HCT116 (cell line): ENCODE measurements around the gene SAMD13. TPM values are rescaled to one million over a fixed set of nuclear protein-coding genes. Genes with fewer than 3 reads are reported as not detected.

ENCODE experiments used
- ATAC-seq: fragments of 200-7000 bp; cut with Tn5 transposase; 2 replicates; pipeline ENCODE4 v1.9.1; 2020; ENCODE audit warnings: mild to moderate bottlenecking, moderate library complexity
- BruUV-seq: library from RNA; stranded (reverse); fragments of 400-500 nt; replicated peaks from 2 replicates; lab custom pipeline; 2021; lab: Mats Ljungman, UMichigan
- CTCF ChIA-PET: fragments of 300-600 bp; sonication (Branson Sonifier 250); formaldehyde crosslinking; loops from one replicate; lab custom pipeline; 2021; ENCODE audit warnings: antibody characterized with exemption; lab: Charles Lee
- POLR2A ChIA-PET: fragments of 300-600, 350-600 bp; sonication (Branson Sonifier 250); formaldehyde crosslinking; loops from one replicate; lab custom pipeline; 2021; ENCODE audit warnings: antibody characterized with exemption; lab: Charles Lee
- RAD21 ChIA-PET, 2 experiments: fragments of 300-600 bp; sonication (Branson Sonifier 250); formaldehyde crosslinking; loops; one replicate each; lab custom pipeline; 2023; ENCODE audit warnings: low total read pairs in 2 of 2; ENCODE audit not compliant: uncharacterized antibody in 2 of 2, unreplicated experiment in 2 of 2, low non-redundant PET in 1 of 2; lab: Charles Lee
- DNase-seq: peaks from one replicate; pipeline ENCODE4 v3.0.0-alpha.2; 2010; ENCODE audit warnings: low read depth, low spot score
- H2AFZ ChIP-seq: fragments of 200-600 bp; shearing (Covaris generic), sonication (generic); 2 replicates; pipeline ENCODE4 v1.6.1; 2017; ENCODE audit warnings: low read depth, mixed run types, mixed read lengths, antibody characterized with exemption, low read length; ENCODE audit not compliant: poor library complexity, severe bottlenecking
- H3K27ac ChIP-seq: 2 replicates; pipeline ENCODE4 v1.5.1; 2012; ENCODE audit warnings: low read depth, low read length
- H3K27me3 ChIP-seq: fragments of 200-600 bp; sonication (generic); 2 replicates; pipeline ENCODE4 v1.6.1; 2016; ENCODE audit warnings: mixed run types, low read length, mixed read lengths; ENCODE audit not compliant: insufficient read depth
- H3K36me3 ChIP-seq, 2 experiments: fragments of 200-500 bp in 1 of 2; fragments of 200-600 bp in 1 of 2; sonication (Bioruptor generic) in 1 of 2; sonication (generic) in 1 of 2; 2 replicates each; pipeline versions ENCODE4 v1.5.1 to v1.6.1; 2014 to 2016; ENCODE audit warnings: low read length in 2 of 2, inconsistent platforms in 1 of 2, mixed read lengths in 1 of 2, mixed run types in 1 of 2; ENCODE audit not compliant: insufficient read depth in 2 of 2, control insufficient read depth in 1 of 2
- H3K4me1 ChIP-seq, 2 experiments: fragments of 200-600 bp in 1 of 2; sonication (generic) in 1 of 2; 2 replicates each; pipeline versions ENCODE4 v1.5.1 to v1.6.1; 2012 to 2017; ENCODE audit warnings: low read length in 2 of 2, inconsistent platforms in 1 of 2, mild to moderate bottlenecking in 1 of 2, mixed read lengths in 1 of 2, mixed run types in 1 of 2, moderate library complexity in 1 of 2; ENCODE audit not compliant: insufficient read depth in 2 of 2, control insufficient read depth in 1 of 2
- H3K4me2 ChIP-seq: fragments of 200-600 bp; sonication (generic); 2 replicates; pipeline ENCODE4 v1.6.1; 2017; ENCODE audit warnings: mixed run types, low read length, mixed read lengths
- H3K4me3 ChIP-seq, 2 experiments: fragments of 200-600 bp in 1 of 2; sonication (generic) in 1 of 2; replicated peaks in 1 of 2; 2 replicates each; pipeline ENCODE4 v1.5.1; 2011 to 2016; ENCODE audit warnings: low read length in 2 of 2, control low read depth in 1 of 2, low read depth in 1 of 2, mild to moderate bottlenecking in 1 of 2, mixed read lengths in 1 of 2, mixed run types in 1 of 2
- H3K79me2 ChIP-seq: fragments of 200-600 bp; sonication (generic); 2 replicates; pipeline ENCODE4 v1.6.1; 2017; ENCODE audit warnings: mild to moderate bottlenecking, mixed run types, low read length, moderate library complexity, mixed read lengths; ENCODE audit not compliant: insufficient read depth
- H3K9ac ChIP-seq: fragments of 200-600 bp; sonication (generic); 2 replicates; pipeline ENCODE4 v1.6.1; 2016; ENCODE audit warnings: low read length, mixed read lengths
- H3K9me2 ChIP-seq: fragments of 200-600 bp; sonication (generic), shearing (Covaris generic); 2 replicates; pipeline ENCODE4 v1.6.1; 2017; ENCODE audit warnings: mixed run types, mild to moderate bottlenecking, moderate library complexity; ENCODE audit not compliant: insufficient read depth
- H3K9me3 ChIP-seq, 2 experiments: fragments of 200-500 bp in 1 of 2; fragments of 200-600 bp in 1 of 2; sonication (Bioruptor generic) in 1 of 2; sonication (generic) in 1 of 2; 2 replicates each; pipeline ENCODE4 v1.6.1; 2014 to 2017; ENCODE audit warnings: low read length in 2 of 2, mixed read lengths in 2 of 2, inconsistent platforms in 1 of 2, low read depth in 1 of 2, mild to moderate bottlenecking in 1 of 2, mixed run types in 1 of 2, moderate library complexity in 1 of 2; ENCODE audit not compliant: control insufficient read depth in 1 of 2, insufficient read depth in 1 of 2
- H4K20me1 ChIP-seq: fragments of 200-600 bp; sonication (generic), shearing (Covaris generic); 2 replicates; pipeline ENCODE4 v1.6.1; 2017; ENCODE audit warnings: mixed run types, mild to moderate bottlenecking, moderate library complexity; ENCODE audit not compliant: insufficient read depth
- CBX3 ChIP-seq: IDR thresholded peaks from 2 replicates; pipeline ENCODE4 v1.6.1; 2012; ENCODE audit warnings: low read depth
- CEBPB ChIP-seq: IDR thresholded peaks from 2 replicates; pipeline ENCODE4 v1.6.1; 2012; ENCODE audit warnings: low read depth
- ELF1 ChIP-seq: IDR thresholded peaks from 2 replicates; pipeline ENCODE4 v1.6.1; 2012; ENCODE audit warnings: low read depth, borderline replicate concordance
- EZH2phosphoT487 ChIP-seq: fragments of 200-600 bp; IDR thresholded peaks from 2 replicates; pipeline ENCODE4 v1.6.1; 2018; ENCODE audit warnings: antibody characterized with exemption, borderline replicate concordance
- JUND ChIP-seq: IDR thresholded peaks from 2 replicates; pipeline ENCODE4 v1.6.1; 2012
- POLR2A ChIP-seq: IDR thresholded peaks from 2 replicates; pipeline ENCODE4 v1.7.0; 2011; ENCODE audit warnings: borderline replicate concordance; ENCODE audit not compliant: insufficient read depth, insufficient read length; ENCODE audit errors: extremely low read depth
- POLR2AphosphoS5 ChIP-seq: IDR thresholded peaks from 2 replicates; pipeline ENCODE4 v1.6.1; 2011; ENCODE audit warnings: mild to moderate bottlenecking, low read depth, low read length, moderate library complexity
- RAD21 ChIP-seq: IDR thresholded peaks from 2 replicates; pipeline ENCODE4 v1.6.1; 2012; ENCODE audit warnings: low read depth, mild to moderate bottlenecking
- SIN3A ChIP-seq: IDR thresholded peaks from 2 replicates; pipeline ENCODE4 v1.6.1; 2012; ENCODE audit warnings: low read depth
- SP1 ChIP-seq: IDR thresholded peaks from 2 replicates; pipeline ENCODE4 v1.6.1; 2012; ENCODE audit warnings: low read depth
- SRF ChIP-seq: IDR thresholded peaks from 2 replicates; pipeline ENCODE4 v1.6.1; 2012; ENCODE audit warnings: low read depth
- TCF7L2 ChIP-seq: IDR thresholded peaks from 2 replicates; pipeline ENCODE4 v1.7.0; 2011; ENCODE audit warnings: borderline replicate concordance, inconsistent platforms; ENCODE audit not compliant: insufficient read depth, insufficient read length; ENCODE audit errors: extremely low read depth
- YY1 ChIP-seq: IDR thresholded peaks from 2 replicates; pipeline ENCODE4 v1.6.1; 2011; ENCODE audit warnings: low read length, low read depth, moderate library complexity, mild to moderate bottlenecking; ENCODE audit not compliant: insufficient replicate concordance; ENCODE audit errors: extremely low read depth
- ZFX ChIP-seq: fragments of 450-650 bp; IDR thresholded peaks from 2 replicates; pipeline ENCODE4 v1.6.1; 2017
- ZNF274 ChIP-seq: fragments of 200-500 bp; sonication (Bioruptor generic); IDR thresholded peaks from 2 replicates; pipeline ENCODE4 v1.6.1; 2014; ENCODE audit warnings: mild to moderate bottlenecking, low read depth, low read length, inconsistent platforms
- intact Hi-C: fragments of 100-400 bp; cut with micrococcal nuclease; formaldehyde crosslinking; loops from 2 replicates; pipeline ENCODE4 v1.10.0; 2022
- total RNA-seq: library from RNA; stranded (reverse); gene quantifications from one replicate; pipeline ENCODE4 v1.2.1, GENCODE V29; 2021; ENCODE audit not compliant: unreplicated experiment
- TF ChIP-seq, protein P1 (sequence below), 3 experiments: fragments of 200-600 bp in 1 of 3; sonication (generic) in 1 of 3; IDR thresholded peaks in 2 of 3; conservative IDR thresholded peaks in 1 of 3; 2 replicates each; pipeline ENCODE4 v1.5.1; 2012 to 2017; ENCODE audit warnings: low read depth in 2 of 3, low read length in 2 of 3, antibody characterized with exemption in 1 of 3, borderline replicate concordance in 1 of 3, control low read depth in 1 of 3, mild to moderate bottlenecking in 1 of 3, mixed read lengths in 1 of 3, mixed run types in 1 of 3, moderate library complexity in 1 of 3; ENCODE audit not compliant: insufficient read depth in 1 of 3
- TF ChIP-seq, protein P2 (sequence below): IDR thresholded peaks from 2 replicates; pipeline ENCODE4 v1.6.1; 2012
- TF ChIP-seq, protein P3 (sequence below): IDR thresholded peaks from 2 replicates; pipeline ENCODE4 v1.6.1; 2011; ENCODE audit warnings: mild to moderate bottlenecking, low read length, moderate library complexity; ENCODE audit not compliant: insufficient replicate concordance; ENCODE audit errors: extremely low read depth

Gene SAMD13
- total RNA-seq, 1 experiment from 2014 or later = 14.9 TPM

DNA sequence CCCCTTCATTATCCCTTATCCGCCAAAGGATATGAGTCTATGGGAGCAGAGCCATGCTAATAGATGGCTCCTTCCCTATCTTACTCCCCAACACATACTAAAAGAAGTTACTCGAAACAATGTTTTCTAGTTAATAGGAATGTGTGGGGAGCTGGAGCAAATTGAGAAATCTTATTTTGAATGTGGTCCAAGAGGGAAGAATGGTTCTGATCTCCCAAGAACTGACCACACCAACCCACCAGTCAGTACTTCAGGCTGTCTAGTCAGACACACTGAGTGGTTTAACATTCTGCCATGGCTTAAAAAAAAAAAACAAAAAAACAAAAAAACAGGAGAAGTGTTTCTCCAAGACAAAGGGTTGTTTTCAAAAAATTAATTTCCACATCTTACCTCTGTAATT, 65.3 kb downstream of the SAMD13 start:
- TF ChIP-seq, protein P1, sequence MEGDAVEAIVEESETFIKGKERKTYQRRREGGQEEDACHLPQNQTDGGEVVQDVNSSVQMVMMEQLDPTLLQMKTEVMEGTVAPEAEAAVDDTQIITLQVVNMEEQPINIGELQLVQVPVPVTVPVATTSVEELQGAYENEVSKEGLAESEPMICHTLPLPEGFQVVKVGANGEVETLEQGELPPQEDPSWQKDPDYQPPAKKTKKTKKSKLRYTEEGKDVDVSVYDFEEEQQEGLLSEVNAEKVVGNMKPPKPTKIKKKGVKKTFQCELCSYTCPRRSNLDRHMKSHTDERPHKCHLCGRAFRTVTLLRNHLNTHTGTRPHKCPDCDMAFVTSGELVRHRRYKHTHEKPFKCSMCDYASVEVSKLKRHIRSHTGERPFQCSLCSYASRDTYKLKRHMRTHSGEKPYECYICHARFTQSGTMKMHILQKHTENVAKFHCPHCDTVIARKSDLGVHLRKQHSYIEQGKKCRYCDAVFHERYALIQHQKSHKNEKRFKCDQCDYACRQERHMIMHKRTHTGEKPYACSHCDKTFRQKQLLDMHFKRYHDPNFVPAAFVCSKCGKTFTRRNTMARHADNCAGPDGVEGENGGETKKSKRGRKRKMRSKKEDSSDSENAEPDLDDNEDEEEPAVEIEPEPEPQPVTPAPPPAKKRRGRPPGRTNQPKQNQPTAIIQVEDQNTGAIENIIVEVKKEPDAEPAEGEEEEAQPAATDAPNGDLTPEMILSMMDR (IDR thresholded peaks at IDR 0.05 in 2 of 3, conservative IDR thresholded peaks at IDR 0.05 in 1 of 3; ENCODE audit: borderline replicate concordance in 1 of 3, insufficient read depth in 1 of 3, low read depth in 2 of 3, low read length in 2 of 3) = no peak
- TF ChIP-seq, protein P2, sequence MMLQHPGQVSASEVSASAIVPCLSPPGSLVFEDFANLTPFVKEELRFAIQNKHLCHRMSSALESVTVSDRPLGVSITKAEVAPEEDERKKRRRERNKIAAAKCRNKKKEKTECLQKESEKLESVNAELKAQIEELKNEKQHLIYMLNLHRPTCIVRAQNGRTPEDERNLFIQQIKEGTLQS = no peak
- TF ChIP-seq ZNF274 (no peak), SP1 (no peak), ELF1 (no peak), JUND (no peak), RAD21 (no peak), ZFX (no peak), SRF (no peak), POLR2A (no peak), EZH2phosphoT487 (no peak), SIN3A (no peak), POLR2AphosphoS5 (no peak), TCF7L2 (no peak), CBX3 (no peak), CEBPB (no peak), YY1 (no peak)
- TF ChIP-seq, protein P3, sequence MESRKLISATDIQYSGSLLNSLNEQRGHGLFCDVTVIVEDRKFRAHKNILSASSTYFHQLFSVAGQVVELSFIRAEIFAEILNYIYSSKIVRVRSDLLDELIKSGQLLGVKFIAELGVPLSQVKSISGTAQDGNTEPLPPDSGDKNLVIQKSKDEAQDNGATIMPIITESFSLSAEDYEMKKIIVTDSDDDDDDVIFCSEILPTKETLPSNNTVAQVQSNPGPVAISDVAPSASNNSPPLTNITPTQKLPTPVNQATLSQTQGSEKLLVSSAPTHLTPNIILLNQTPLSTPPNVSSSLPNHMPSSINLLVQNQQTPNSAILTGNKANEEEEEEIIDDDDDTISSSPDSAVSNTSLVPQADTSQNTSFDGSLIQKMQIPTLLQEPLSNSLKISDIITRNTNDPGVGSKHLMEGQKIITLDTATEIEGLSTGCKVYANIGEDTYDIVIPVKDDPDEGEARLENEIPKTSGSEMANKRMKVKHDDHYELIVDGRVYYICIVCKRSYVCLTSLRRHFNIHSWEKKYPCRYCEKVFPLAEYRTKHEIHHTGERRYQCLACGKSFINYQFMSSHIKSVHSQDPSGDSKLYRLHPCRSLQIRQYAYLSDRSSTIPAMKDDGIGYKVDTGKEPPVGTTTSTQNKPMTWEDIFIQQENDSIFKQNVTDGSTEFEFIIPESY = no peak
- ChIA-PET RAD21 (no interaction called here), CTCF (no interaction called here), POLR2A (interaction anchor here (0.7 to 3.0 kb wide), 5 partner anchors 9 to 222 kb away, joined by 3 to 9 read pairs (median 4); partner anchors contain the start of gene PRKACB)
- H3K9me2 ChIP-seq = no peaks in the 10 kb centered on the region
- DNase-seq (no peak), ATAC-seq (no peak)
- H4K20me1 ChIP-seq = no peaks in the 10 kb centered on the region
- H3K9ac ChIP-seq = peak overlapping the region; percentile 54; the same call in 1 of the 2 replicates
- H3K4me1 ChIP-seq = peaks cover 34 to 55% of the 10 kb centered on the region in 2 experiments
- H3K4me2 ChIP-seq = peak overlapping the region; percentile 56
- BruUV-seq = no TSS peak
- H3K9me3 ChIP-seq = no peaks in the 10 kb centered on the region
- no peaks in the 10 kb centered on the region for H3K27me3 ChIP-seq
- no peaks in the 10 kb centered on the region for H3K79me2 ChIP-seq
- intact Hi-C loops = loop anchor here (5.0 kb wide), 1 partner anchor 119 kb away; no protein-coding TSS in a partner anchor
- no peak overlapping the region for H2AFZ ChIP-seq
- H3K36me3 ChIP-seq = 0 out of 4 replicates have a peak, but pooled peaks cover 0 to 4% of the 10 kb centered on the region in 2 experiments
- peak overlapping the region; percentile 99 for H3K27ac ChIP-seq
- H3K4me3 ChIP-seq = no peak overlapping the region
